Suprapubic skin (tissue), 4 donors: ENCODE results near the gene SLC35A5.

Experiments
- EP300 ChIP-seq: sonication (generic); formaldehyde crosslinking; IDR thresholded peaks from one replicate; pipeline ENCODE4 v1.6.1; 2017; ENCODE audit warnings: antibody characterized with exemption
- POLR2A ChIP-seq, 2 donors: fragments of 450-650 bp; IDR thresholded peaks; one replicate each; pipeline ENCODE4 v1.6.1; 2017; ENCODE audit warnings: antibody characterized with exemption in 2 of 2, mild to moderate bottlenecking in 2 of 2, moderate library complexity in 2 of 2
- POLR2AphosphoS5 ChIP-seq, 3 donors: sonication (generic); formaldehyde crosslinking; IDR thresholded peaks; one replicate each; pipeline ENCODE4 v1.6.1; 2017; ENCODE audit warnings: antibody characterized with exemption in 3 of 3
- TF ChIP-seq, protein P1 (sequence below), 2 donors: fragments of 200-600 bp in 1 of 2; fragments of 450-650 bp in 1 of 2; sonication (generic) in 1 of 2; IDR thresholded peaks; one replicate each; pipeline ENCODE4 v1.5.1; 2016 to 2019; ENCODE audit warnings: antibody characterized with exemption in 2 of 2, mild to moderate bottlenecking in 1 of 2, moderate library complexity in 1 of 2

DNA sequence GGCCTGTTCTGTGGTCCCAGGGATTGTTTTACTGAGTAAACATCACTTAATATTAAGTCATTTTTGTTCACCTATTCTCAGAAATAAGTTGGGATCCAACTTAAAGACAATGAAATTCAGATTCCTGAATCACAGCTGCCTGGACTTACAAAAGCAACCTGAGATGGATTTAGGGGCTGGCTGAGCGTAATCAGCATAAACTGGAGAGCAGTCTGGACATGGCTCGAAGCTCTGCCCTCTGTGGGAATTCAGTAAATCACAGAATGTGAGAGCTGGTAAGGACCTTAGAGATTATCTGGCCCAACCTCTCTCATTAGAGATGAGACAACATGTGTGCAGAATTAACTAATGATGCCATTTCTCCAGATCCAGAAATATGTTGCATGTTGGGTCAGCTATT, 55.4 kb downstream of the SLC35A5 start:
- TF ChIP-seq, protein P1, sequence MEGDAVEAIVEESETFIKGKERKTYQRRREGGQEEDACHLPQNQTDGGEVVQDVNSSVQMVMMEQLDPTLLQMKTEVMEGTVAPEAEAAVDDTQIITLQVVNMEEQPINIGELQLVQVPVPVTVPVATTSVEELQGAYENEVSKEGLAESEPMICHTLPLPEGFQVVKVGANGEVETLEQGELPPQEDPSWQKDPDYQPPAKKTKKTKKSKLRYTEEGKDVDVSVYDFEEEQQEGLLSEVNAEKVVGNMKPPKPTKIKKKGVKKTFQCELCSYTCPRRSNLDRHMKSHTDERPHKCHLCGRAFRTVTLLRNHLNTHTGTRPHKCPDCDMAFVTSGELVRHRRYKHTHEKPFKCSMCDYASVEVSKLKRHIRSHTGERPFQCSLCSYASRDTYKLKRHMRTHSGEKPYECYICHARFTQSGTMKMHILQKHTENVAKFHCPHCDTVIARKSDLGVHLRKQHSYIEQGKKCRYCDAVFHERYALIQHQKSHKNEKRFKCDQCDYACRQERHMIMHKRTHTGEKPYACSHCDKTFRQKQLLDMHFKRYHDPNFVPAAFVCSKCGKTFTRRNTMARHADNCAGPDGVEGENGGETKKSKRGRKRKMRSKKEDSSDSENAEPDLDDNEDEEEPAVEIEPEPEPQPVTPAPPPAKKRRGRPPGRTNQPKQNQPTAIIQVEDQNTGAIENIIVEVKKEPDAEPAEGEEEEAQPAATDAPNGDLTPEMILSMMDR (IDR thresholded peaks at IDR 0.05), result no peak
- no peak for TF ChIP-seq POLR2A (IDR thresholded peaks at IDR 0.05)
- TF ChIP-seq EP300, result no peak
- TF ChIP-seq POLR2AphosphoS5 (IDR thresholded peaks at IDR 0.05), result no peak
